BE2C (cell line): Measurements from ENCODE around the gene SLC25A21.

ENCODE experiments used
- DNase-seq: peaks from one replicate; pipeline ENCODE4 v3.0.0-alpha.2; 2020
- H3K27me3 ChIP-seq: fragments of 250-450 bp; sonication (Bioruptor Pico); 2 replicates; pipeline ENCODE4 v1.5.1; 2020; ENCODE audit warnings: mild to moderate bottlenecking
- H3K36me3 ChIP-seq: fragments of 250-450 bp; sonication (Bioruptor Pico); 2 replicates; pipeline ENCODE4 v1.5.1; 2020; ENCODE audit warnings: mild to moderate bottlenecking
- H3K4me1 ChIP-seq: fragments of 250-450 bp; sonication (Bioruptor Pico); 2 replicates; pipeline ENCODE4 v1.5.1; 2020
- H3K4me3 ChIP-seq: 2 replicates; pipeline ENCODE4 v1.5.1; 2011; ENCODE audit warnings: low read depth, low read length
- H3K9me3 ChIP-seq: fragments of 250-450 bp; sonication (Bioruptor Pico); 2 replicates; pipeline ENCODE4 v1.5.1; 2020
- TF ChIP-seq, protein P1 (sequence below): IDR thresholded peaks from 2 replicates; pipeline ENCODE4 v1.5.1; 2012; ENCODE audit warnings: mild to moderate bottlenecking, low read depth, low read length

SLC25A21 gene

DNA sequence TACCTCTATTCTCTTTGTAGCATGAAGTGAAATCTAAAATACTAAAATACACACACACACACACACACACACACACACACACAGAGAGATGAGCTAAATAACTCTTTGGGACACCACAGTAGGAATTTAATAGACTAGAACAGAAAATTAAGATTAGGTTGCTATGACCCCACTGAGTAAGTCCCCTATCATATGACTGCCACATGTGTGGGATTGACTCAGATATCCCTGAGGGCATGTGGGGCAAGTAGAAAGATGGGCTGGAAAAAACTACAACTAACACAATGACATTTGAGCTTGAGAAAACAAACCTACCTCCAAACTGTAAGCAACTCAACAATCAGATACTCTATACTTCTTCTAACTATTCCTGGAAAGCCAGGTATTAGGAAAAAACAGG, 27.0 kb downstream of the SLC25A21 start:
- no peak for DNase-seq
- no peak overlapping the region for H3K4me3 ChIP-seq
- TF ChIP-seq, protein P1, sequence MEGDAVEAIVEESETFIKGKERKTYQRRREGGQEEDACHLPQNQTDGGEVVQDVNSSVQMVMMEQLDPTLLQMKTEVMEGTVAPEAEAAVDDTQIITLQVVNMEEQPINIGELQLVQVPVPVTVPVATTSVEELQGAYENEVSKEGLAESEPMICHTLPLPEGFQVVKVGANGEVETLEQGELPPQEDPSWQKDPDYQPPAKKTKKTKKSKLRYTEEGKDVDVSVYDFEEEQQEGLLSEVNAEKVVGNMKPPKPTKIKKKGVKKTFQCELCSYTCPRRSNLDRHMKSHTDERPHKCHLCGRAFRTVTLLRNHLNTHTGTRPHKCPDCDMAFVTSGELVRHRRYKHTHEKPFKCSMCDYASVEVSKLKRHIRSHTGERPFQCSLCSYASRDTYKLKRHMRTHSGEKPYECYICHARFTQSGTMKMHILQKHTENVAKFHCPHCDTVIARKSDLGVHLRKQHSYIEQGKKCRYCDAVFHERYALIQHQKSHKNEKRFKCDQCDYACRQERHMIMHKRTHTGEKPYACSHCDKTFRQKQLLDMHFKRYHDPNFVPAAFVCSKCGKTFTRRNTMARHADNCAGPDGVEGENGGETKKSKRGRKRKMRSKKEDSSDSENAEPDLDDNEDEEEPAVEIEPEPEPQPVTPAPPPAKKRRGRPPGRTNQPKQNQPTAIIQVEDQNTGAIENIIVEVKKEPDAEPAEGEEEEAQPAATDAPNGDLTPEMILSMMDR, result no peak
- H3K4me1 ChIP-seq, result no peaks in the 10 kb centered on the region
- H3K36me3 ChIP-seq, result no peaks in the 10 kb centered on the region
- H3K9me3 ChIP-seq, result no peaks in the 10 kb centered on the region
- H3K27me3 ChIP-seq, result peaks cover 9% of the 10 kb centered on the region

DNA sequence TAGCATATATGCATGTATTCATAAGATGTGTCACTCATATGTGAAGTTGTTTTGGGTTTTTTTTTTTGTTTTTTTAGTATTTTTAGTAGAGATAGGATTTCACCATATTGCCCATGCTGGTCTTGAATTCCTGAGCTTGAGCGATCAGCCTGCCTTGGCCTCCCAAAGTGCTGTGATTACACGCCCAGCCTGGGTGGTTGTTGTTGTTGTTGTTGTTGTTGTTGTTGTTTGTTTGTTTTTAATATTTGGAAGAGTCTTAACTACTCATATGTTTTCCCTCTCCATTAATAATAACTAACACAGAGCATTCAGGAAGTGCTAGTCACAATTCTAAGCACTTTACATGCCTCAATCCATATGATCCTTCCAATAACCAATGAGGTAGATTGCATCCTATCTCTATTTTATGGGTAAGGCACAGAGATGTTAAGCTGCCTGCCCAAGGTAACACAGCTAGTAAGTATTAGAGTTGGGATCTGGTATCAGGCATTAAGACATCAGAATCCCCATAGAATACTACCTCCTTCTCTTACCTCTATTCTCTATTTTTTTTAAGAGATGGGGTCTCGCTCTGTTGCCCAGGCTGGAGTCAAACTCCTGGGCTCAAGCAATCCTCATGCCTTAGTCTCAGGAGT, 27.6 kb downstream of the SLC25A21 start:
- no peak for DNase-seq
- TF ChIP-seq, protein P1, result no peak
- peaks cover 15% of the 10 kb centered on the region for H3K27me3 ChIP-seq
- no peak overlapping the region for H3K4me3 ChIP-seq
- no peaks in the 10 kb centered on the region for H3K36me3 ChIP-seq
- no peaks in the 10 kb centered on the region for H3K4me1 ChIP-seq
- no peaks in the 10 kb centered on the region for H3K9me3 ChIP-seq

DNA sequence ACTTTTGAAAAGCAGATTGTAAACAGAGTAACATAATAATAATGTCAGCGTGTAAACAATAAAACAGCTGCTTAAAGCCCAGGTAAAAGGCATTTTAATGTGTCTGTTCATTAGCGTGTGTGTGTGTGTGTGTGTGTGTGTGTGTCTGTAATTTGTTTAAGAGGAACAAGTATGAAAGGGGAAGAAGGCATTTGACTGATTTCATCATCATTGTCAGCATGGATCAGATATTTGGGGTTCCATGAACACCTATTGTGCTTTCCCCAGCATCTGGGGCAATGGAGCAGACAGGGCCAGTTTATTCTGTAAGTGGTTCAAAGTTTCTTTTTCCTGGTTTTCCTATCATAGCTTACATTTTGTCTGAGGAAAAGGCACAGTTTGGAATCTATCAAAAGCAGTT, 28.9 kb downstream of the SLC25A21 start:
- DNase-seq, result no peak
- peaks cover 17% of the 10 kb centered on the region for H3K27me3 ChIP-seq
- H3K4me3 ChIP-seq, result no peak overlapping the region
- H3K4me1 ChIP-seq, result no peaks in the 10 kb centered on the region
- no peaks in the 10 kb centered on the region for H3K36me3 ChIP-seq
- TF ChIP-seq, protein P1, result no peak
- no peaks in the 10 kb centered on the region for H3K9me3 ChIP-seq

DNA sequence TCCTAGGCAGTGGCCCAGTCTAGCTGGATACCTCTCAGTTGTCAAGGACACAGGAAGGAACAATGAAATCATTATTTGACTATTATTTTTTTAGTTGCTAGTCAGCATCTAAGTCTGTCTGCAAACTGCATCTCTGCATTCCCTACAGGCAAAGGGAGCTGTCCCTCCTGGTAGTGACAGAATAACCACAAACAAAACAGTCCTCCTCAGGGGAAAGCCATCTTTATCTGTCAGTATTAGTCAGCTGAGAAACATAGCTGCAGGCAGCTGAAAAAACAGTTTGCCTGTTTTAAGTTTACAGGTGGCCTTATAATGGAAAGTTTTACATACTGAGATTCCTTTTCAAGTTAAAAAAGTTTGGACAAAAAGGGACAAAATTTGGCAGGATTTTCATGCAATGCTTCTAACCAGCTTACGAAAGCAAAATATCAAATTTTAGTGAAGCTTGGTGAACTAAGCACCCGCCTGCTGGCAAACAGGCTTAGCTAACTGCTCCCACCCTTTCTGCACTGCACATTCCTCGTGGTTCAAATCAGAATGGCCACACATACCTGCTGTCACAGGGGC, 29.5 kb downstream of the SLC25A21 start:
- Histone ChIP-seq H3K4me1 (no peaks in the 10 kb centered on the region), H3K36me3 (no peaks in the 10 kb centered on the region), H3K9me3 (no peaks in the 10 kb centered on the region), H3K27me3 (peaks cover 17% of the 10 kb centered on the region), H3K4me3 (no peak overlapping the region)
- no peak for DNase-seq
- TF ChIP-seq, protein P1, result no peak

DNA sequence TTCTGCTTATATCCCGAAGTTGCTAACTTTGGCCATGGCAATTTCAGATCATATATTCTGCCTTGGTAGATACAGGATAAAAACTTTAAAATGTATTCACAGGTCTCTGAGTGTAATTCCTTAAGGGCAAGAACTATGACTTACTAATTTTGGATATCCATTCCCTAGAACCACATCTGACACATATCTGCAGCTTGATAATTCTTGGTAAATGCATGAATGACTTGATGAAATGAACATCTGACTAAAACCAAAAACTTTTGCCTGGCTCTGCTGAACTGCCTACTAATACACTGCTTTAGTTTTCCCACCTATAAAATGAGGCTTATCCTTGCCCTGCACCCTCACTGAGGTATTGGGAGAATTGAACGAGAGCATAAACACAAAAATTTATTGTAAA, 32.2 kb downstream of the SLC25A21 start:
- Histone ChIP-seq H3K4me3 (no peak overlapping the region), H3K27me3 (peaks cover 17% of the 10 kb centered on the region), H3K36me3 (no peaks in the 10 kb centered on the region), H3K4me1 (no peaks in the 10 kb centered on the region), H3K9me3 (no peaks in the 10 kb centered on the region)
- TF ChIP-seq, protein P1, result no peak
- DNase-seq, result no peak

DNA sequence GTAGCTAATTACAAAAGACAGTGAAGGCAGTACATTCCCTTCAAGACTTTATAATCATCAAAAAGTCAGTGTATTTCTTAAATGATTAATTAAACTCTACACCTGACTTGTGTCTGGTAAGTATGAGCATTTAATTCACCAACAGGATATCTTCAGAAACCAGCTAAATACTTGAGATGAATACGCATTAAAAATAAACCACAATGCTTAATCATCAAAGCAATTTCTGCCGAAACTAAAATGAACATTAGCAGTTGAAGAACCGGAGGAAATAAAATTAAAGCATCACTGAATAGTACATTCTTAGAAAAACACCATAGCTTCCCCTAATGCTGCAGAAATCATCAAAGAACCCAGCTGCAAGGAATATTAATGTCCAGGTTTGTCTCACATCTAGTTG, 32.7 kb downstream of the SLC25A21 start:
- Histone ChIP-seq H3K36me3 (no peaks in the 10 kb centered on the region), H3K9me3 (no peaks in the 10 kb centered on the region), H3K4me1 (no peaks in the 10 kb centered on the region), H3K27me3 (peaks cover 17% of the 10 kb centered on the region), H3K4me3 (no peak overlapping the region)
- DNase-seq, result no peak
- TF ChIP-seq, protein P1, result no peak
